ENCODE results near the gene GJB3. TPM values are rescaled to one million over a fixed set of nuclear protein-coding genes. Genes with fewer than 3 reads are reported as not detected.
"Not testable (repeated sequence)": the region's sequence is repeated elsewhere in the genome, so short reads cannot be mapped to it uniquely, and the experiment has no call there.

Gene GJB3
- total RNA-seq, 4 donors from 2014 or later = 0.22 to 0.63 TPM; not detected in 2

- no peaks in the 10 kb centered on the region for H3K4me1 ChIP-seq
- no peak overlapping the region for H3K27ac ChIP-seq
- H3K9me3 ChIP-seq = no peaks in the 10 kb centered on the region
- DNase-seq (ENCODE audit: low spot score in 2 of 2) = no peak
- no peak for TF ChIP-seq CTCF (IDR thresholded peaks at IDR 0.05)
- TF ChIP-seq POLR2A (IDR thresholded peaks at IDR 0.05) = no peak
- no peak for TF ChIP-seq EP300 (IDR thresholded peaks at IDR 0.05)
- no peaks in the 10 kb centered on the region for H3K27me3 ChIP-seq
- WGBS, 2 donors = 81 to 90% methylated on average over 5 of the region's 5 CpGs
- H3K4me3 ChIP-seq = no peak overlapping the region
- H3K36me3 ChIP-seq = no peaks in the 10 kb centered on the region
These were observed 10.0 kb upstream of the GJB3 start for GRCh38 chr1:34770891-34771504.

GRCh38 chr1:34771573-34772371, 9.2 kb upstream of the GJB3 start:
- no peak for TF ChIP-seq POLR2A (IDR thresholded peaks at IDR 0.05)
- no peak for TF ChIP-seq CTCF (IDR thresholded peaks at IDR 0.05)
- TF ChIP-seq EP300 (IDR thresholded peaks at IDR 0.05) = no peak
- 81% methylated on average over 16 of the region's 16 CpGs for WGBS, 2 donors
- DNase-seq (ENCODE audit: low spot score in 2 of 2) = no peak
- H3K4me3 ChIP-seq = no peak overlapping the region
- no peaks in the 10 kb centered on the region for H3K27me3 ChIP-seq
- H3K36me3 ChIP-seq = no peaks in the 10 kb centered on the region
- no peak overlapping the region for H3K27ac ChIP-seq
- H3K4me1 ChIP-seq = no peaks in the 10 kb centered on the region
- H3K9me3 ChIP-seq = no peaks in the 10 kb centered on the region

- H3K36me3 ChIP-seq = not testable (repeated sequence)
These were observed 7.9 kb upstream of the GJB3 start for GRCh38 chr1:34773114-34773513.

GRCh38 chr1:34774957-34775356, 6.1 kb upstream of the GJB3 start:
- Histone ChIP-seq H3K9me3 (no peaks in the 10 kb centered on the region), H3K27me3 (peaks cover 0 to 23% of the 10 kb centered on the region in 2 donors), H3K4me1 (no peaks in the 10 kb centered on the region), H3K4me3 (no peak overlapping the region), H3K27ac (no peak overlapping the region), H3K36me3 (no peaks in the 10 kb centered on the region)
- TF ChIP-seq CTCF (IDR thresholded peaks at IDR 0.05) (no peak), POLR2A (IDR thresholded peaks at IDR 0.05) (no peak), EP300 (IDR thresholded peaks at IDR 0.05) (no peak)
- no peak for DNase-seq (ENCODE audit: low spot score in 2 of 2)
- WGBS, 2 donors = 42 to 65% methylated on average over 8 of the region's 8 CpGs

More at GRCh38 chr1:34773114-34773513, 7.9 kb upstream of the GJB3 start:
- 95 to 96% methylated on average over 4 of the region's 4 CpGs for WGBS, 2 donors
- H3K27ac ChIP-seq; H3K27me3 ChIP-seq; H3K4me1 ChIP-seq; DNase-seq (ENCODE audit: low spot score in 2 of 2); H3K4me3 ChIP-seq; H3K9me3 ChIP-seq: not testable (repeated sequence)

GRCh38 chr1:34776911-34777310, 4.1 kb upstream of the GJB3 start:
- Histone ChIP-seq H3K27ac (no peak overlapping the region), H3K4me3 (no peak overlapping the region), H3K4me1 (peaks cover 0 to 11% (median 5%) of the 10 kb centered on the region in 4 donors), H3K36me3 (no peaks in the 10 kb centered on the region), H3K27me3 (peaks cover 0 to 43% of the 10 kb centered on the region in 2 donors), H3K9me3 (no peaks in the 10 kb centered on the region)
- 67 to 75% methylated on average over 3 of the region's 3 CpGs for WGBS, 2 donors
- no peak for DNase-seq (ENCODE audit: low spot score in 2 of 2)
- TF ChIP-seq CTCF (IDR thresholded peaks at IDR 0.05) = no peak
- TF ChIP-seq EP300 (IDR thresholded peaks at IDR 0.05) = no peak
- no peak for TF ChIP-seq POLR2A (IDR thresholded peaks at IDR 0.05)
